H1 (cell line): ENCODE data around the gene TBCEL. TPM values are rescaled to one million over a fixed set of nuclear protein-coding genes. Genes with fewer than 3 reads are reported as not detected.

Experiments
- ATF3 ChIP-seq: IDR thresholded peaks from 2 replicates; pipeline ENCODE4 v1.6.1; 2011; ENCODE audit warnings: low read depth, mild to moderate bottlenecking, low read length; ENCODE audit not compliant: insufficient read depth
- CEBPB ChIP-seq: IDR thresholded peaks from 2 replicates; pipeline ENCODE4 v1.6.1; 2012; ENCODE audit warnings: low read depth, low read length
- HDAC2 ChIP-seq, 2 experiments: fragments of 300-600 bp in 1 of 2; sonication (generic) in 1 of 2; IDR thresholded peaks; 2 replicates each; pipeline ENCODE4 v1.6.1; 2011 to 2012; ENCODE audit warnings: low read depth in 2 of 2, low read length in 2 of 2, mild to moderate bottlenecking in 2 of 2, moderate library complexity in 2 of 2, borderline replicate concordance in 1 of 2, inconsistent platforms in 1 of 2
- RFX5 ChIP-seq: IDR thresholded peaks from 2 replicates; pipeline ENCODE4 v1.6.1; 2011; ENCODE audit warnings: low read depth, low read length, improper control_type of control experiment, borderline replicate concordance
- SP4 ChIP-seq: IDR thresholded peaks from 2 replicates; pipeline ENCODE4 v1.6.1; 2012; ENCODE audit warnings: low read length, inconsistent platforms
- polyA plus RNA-seq, 7 experiments: library from polyadenylated mRNA; depleted of rRNA in 3 of 7; stranded (reverse) in 5 of 7; unstranded in 2 of 7; fragments of >200 nt in 5 of 7; fragments of 200-250 nt in 2 of 7; gene quantifications; 1 replicate in 5 of 7; 2 replicates in 1 of 7; 4 replicates in 1 of 7; pipeline versions ENCODE4 v1.2.1 to v1.2.3, GENCODE V29; 2011 to 2013; ENCODE audit warnings: missing spikeins in 2 of 7, mixed read lengths in 2 of 7
- total RNA-seq: library from RNA; stranded (reverse); fragmentation: NEBNext Ultra II Directional; extraction: Animal tissue kit (Norgen Biotek cat#: 25700); gene quantifications from 2 replicates; pipeline ENCODE4 v1.2.1, GENCODE V29; 2021

The TBCEL gene
- total and polyA plus RNA-seq, 2 of the 8 experiments (the other 6 are each of a cell fraction or from before 2014, with no cell fraction given) = 3.9 to 16.0 TPM

GRCh38 chr11:121091492-121092152, 67.7 kb downstream of the TBCEL start (continued):
- TF ChIP-seq CEBPB (no peak), ATF3 (no peak), HDAC2 (IDR thresholded peaks at IDR 0.05; ENCODE audit: borderline replicate concordance in 1 of 2, low read depth in 2 of 2, low read length in 2 of 2) (no peak), RFX5 (no peak), SP4 (no peak)
